Measurements from ENCODE around the gene GTF3C4.

Gene GTF3C4

DNA sequence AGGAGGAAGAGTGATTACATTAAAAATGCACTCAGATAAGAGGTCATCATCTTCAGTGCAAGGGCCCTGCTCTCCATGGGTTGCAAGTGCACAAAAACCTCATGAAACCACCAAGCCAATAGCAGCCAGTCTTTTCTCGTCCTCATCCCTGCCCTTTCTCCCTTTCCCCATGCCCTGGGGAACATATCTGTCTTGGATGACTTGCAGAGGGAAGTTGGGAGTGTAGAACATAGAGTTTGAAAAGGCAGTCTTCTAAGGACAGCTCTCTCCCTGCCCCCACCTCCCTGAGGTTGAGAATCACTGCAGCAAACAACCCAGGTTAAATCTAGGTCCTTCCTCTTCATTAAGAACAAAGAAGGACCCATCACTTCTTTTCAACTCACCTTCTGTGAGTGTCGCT is 22.5 kb upstream of the GTF3C4 start:
- DNase-seq (ENCODE audit: low read depth), result no peak

DNA sequence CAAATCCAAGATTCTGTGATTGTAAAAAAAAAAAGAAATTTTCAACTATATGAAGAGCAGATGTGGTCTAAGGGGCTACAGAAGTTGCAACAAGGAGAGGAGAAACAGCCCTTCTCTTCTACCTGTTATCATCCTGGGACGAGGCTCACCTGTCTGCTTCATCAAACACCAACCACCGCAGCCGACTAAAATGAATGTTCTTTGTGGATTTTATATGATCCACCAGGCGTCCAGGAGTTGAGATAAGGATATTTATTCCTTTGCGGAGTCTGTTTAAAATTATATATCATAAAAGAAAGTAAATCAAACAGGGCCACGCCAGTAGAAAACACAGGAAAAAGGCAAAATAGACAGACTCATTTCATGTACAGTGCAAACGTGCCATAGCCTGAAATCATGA is 22.0 kb upstream of the GTF3C4 start:
- no peak for DNase-seq (ENCODE audit: low read depth)

DNA sequence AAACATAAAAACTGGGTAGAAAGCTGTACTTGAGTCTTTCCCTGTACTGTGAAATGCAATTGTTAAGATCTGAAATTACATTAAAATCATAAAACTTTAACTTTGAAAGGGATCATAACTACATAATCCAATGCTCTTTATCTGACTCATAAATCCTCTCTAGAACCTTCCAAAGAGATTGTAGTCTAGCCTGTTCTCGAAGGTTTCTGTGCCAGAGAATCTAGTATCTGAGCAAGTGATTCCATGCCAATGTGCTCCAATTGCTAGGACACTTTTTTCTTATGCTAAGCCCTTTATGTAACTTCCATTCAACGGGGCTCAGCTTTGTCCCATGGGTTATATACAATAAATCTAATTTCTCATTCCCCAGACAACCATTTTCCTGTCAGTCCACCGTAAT is 21.6 kb upstream of the GTF3C4 start:
- no peak for DNase-seq (ENCODE audit: low read depth)

DNA sequence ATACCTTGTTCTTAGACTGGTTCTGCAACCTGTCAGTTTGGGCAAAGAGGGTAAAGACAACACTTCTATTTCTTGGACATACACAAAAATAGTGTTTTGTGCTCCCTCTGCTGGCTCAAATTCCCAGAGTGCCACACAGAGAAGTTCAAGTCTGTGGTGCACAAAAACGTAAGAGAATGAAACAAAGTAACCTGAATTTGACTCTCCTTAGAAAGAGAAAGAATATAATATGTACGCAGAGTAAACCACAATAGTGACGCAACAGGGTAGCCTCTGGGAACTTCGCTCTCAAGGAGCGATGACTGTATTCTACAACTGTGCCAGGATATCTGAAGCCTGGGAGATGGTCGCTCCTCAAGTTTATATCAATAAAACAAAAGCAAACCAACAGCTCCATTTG is 19.0 kb upstream of the GTF3C4 start:
- no peak for DNase-seq (ENCODE audit: low read depth)

DNA sequence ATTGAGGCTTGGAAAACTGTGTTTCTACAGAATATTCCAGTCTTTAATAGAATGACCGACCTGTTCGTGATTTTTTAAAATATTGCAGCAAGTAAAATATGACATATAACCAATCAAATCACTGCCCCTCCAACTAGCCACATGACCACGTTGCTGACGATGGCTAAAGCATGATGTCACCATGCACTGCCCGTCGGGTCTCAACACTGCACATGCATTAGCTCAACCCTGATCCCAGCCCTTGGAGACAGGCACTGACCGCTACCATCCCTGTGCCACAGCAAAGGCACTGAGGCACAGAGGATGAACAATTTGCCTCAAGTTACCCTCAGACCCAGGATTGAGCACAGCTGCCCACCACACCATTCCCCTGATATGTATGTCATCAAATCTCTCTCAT is 14.0 kb upstream of the GTF3C4 start:
- no peak for DNase-seq (ENCODE audit: low read depth)

DNA sequence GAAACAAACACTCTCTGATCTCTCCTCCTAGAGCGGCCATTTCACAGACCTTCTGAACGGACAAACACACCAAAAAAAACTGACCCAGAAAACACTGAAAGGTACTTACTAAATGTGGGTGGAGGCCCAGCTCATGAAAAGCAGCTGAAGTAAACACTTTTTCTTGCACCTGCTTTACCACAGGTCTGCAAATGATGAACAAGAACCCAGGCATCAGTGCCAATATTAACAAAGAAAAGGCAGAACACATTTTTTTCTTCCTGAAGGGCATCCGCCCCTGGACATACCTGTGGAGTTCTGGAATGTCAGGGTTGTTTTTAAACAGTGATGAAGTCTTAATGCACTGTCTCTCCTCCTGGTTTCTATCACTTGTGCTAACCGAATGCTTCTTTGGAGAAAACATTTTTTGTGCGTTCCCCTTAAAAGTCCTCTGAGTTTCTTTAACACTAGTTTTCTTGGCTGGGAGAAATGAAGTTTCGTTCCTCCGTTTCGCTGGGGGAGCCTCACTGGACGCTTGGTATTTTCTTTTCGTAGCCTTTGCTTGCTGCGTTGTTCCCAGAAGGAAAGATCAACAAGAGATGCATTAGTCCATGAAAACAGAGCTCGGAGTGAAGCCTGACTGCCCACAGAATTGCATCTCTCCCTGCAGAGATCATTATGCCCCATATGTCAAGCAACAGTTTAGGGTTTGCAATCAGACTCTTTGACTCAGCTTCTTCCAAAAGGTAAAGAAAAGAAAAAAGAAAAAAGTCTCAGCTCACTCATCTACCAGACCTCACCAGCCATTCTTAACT is 7.9 kb upstream of the GTF3C4 start:
- DNase-seq (ENCODE audit: low read depth), result no peak

DNA sequence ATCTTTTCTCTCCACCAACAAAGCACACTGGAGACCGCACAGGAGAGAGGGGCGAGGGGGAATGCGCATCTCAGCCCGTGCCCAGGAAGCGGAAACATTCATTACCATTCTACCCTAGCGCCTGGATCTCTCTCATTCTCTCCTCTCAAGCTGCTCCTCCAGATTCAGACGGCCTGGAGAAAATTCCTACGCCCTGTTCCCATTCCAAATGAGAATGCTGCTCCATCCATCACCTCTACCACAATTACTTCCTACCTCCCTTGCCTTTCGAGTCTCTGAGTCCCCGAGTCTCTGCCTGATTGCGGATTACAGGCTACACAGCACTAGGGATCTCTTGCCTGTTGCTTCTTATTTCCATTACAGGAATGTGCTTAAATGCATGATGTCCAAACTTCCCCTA is 7.1 kb upstream of the GTF3C4 start:
- no peak for DNase-seq (ENCODE audit: low read depth)

DNA sequence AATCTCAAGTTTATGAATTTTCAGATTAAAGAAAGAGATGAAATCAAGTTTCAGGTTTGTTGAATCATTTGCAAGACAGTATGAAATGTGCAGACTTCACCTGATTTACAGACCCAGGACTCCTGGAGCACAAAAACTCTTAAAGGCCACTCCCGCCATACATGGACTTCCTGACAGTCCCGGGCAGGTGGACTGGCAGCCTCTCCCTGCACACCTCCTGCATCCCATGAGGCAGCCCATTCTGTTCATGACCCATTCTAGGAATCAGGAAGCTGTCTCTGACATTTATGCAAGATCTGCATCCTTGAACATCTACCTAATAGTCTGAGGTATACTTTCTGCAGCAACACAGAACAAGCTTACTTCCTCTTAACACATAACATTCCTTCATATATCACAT is 6.4 kb upstream of the GTF3C4 start:
- no peak for DNase-seq (ENCODE audit: low read depth)

DNA sequence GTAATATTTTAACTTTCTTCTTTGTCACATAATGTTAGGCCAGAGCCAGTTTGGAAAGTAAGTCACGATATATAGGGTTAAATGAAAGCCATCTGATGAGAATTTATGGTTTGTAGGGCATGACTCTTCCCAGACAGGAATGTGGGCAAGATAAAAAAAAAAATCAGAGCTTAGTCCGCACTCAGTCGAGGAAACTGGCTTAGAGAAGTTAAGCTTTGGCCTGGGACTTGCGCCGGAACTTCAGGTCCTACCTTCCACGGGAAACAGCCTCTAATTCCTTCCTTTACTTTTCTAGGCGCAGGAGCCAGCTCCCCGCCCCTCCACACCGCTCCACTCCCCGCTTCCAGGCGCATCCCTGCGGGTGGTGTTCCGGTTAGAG is 956 bp upstream of the GTF3C4 start:
- no peak for DNase-seq (ENCODE audit: low read depth)

DNA sequence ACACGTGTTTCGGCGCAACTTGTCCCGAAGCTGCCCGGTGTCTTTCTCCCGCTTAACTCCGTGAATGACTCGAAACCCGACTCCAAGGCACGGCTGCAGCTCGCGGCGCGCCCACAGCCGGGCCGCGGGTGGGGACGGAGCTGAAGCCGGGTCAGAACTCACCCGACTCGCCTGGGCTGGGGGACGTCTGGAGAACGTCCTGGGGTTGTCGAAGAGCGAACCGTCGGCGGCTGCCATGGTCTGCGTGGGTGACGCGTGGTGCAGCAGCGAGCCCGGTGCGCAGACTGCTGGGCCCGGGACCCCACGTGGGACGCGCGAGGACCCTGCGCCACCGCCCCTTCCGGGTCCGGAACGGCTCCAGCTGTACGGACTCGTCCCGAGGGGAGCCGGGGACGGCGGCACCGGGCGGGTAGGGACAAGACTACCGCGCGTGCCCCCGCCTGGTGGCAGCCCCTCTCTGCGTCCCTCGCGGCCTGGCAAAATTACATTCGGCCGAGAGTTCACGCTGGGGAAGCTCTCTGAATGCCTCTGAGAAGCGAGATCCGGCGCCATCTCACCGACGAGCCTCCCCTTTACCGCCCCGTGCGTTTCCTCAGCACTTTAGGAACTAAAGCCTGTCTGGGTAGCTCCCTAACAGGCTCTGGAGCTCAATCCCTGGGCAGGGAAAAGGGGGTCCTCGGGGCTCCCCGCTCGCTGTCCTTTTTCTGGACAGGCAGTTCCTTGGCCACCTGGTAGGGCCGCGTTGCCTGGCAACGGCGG is 387 bp upstream of the GTF3C4 start, which contains the start of gene DDX31:
DDX31 (minus strand) TSS at position 286 of the 759 bp plus-strand sequence; CDS start at position 237, 49 bp downstream.
- DNase-seq (ENCODE audit: low read depth), result peak; percentile 81

DNA sequence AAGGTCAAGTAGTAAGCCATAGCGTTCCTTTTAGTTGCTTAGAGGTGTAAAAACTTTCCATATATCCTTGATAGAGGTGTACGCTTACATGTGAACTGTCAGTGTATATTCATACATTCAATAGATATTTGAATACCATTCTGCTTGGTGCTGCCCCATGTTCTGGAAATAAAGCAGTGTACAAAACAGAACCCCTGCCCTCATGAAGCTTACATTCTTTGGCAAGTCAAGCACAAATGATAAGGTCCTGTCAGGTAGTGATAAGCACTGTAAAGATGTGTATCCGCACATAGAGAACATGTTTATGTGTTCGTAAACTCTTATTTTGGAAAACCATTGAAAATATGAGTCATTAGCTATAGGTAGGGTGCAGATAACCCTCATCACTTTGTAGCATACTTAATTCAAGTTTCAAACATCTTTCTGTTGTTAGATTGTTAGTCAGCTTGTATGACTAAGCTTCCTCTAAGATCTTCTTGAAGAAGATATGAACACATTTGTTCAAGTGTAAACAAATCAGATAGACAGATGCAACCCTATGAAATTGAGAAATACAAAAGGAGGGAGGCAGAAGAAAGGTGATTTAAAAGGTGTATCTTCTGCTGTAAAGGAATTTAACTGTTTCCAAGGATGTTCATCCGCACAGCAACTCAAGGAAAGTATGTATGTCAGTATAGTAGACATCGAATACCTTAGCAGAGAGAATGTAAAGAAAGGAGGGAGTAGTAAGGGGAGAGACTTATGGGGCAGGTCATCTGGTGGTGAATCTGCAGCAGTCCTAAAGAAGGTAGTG is 1.6 kb downstream of the GTF3C4 start:
- DNase-seq (ENCODE audit: low read depth), result no peak

DNA sequence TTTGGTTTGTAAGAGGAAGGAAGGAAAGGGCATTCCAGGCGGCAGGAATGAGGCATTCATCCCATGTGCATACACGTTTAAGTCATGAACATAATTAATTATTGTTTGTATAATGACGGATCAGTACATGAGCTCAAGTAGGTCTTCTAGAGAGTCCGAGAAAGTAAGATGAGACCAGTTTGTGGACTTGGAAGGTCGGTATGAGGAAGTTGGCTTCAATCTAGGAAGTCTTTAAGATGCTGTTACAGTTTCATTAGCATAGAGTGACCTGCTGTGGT is 2.1 kb downstream of the GTF3C4 start:
- DNase-seq (ENCODE audit: low read depth), result no peak

DNA sequence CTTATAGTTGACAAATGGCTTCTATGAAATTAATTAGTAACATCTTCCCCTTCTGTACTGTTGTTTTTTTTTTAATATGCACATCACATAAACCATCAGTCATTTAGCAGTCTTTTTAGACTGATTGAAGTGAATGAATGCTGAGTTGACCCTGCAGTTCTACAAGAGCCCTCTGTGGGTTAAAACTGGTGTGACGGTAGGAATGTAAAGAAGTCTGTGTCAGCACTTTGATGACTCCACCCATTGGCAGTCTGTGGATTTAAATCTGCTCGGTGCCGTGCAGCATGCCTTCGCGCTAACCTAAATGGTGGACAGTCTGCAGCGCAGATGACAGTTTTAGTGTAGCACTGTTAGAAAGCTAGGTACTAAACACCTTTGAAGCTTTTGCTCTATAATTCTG is 3.1 kb downstream of the GTF3C4 start:
- DNase-seq (ENCODE audit: low read depth), result no peak

DNA sequence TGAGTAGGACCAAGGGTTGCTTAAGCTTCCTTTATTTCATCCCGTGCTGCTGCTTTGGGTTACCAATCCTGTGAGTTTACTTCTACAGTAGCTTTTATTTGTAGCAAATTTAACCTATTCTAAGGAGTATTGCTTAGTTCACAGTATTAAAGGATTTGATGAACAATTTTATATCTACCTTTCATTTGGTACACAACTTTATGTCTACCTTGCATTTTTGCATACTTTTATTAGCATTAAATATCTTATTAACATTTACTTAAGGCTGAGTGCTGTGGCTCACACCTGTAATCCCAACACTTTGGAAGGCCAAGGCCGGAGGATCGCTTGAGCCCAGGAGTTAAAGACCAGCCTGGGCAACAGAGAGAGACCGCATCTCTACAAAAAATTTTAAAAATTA is 4.2 kb downstream of the GTF3C4 start:
- DNase-seq (ENCODE audit: low read depth), result no peak

DNA sequence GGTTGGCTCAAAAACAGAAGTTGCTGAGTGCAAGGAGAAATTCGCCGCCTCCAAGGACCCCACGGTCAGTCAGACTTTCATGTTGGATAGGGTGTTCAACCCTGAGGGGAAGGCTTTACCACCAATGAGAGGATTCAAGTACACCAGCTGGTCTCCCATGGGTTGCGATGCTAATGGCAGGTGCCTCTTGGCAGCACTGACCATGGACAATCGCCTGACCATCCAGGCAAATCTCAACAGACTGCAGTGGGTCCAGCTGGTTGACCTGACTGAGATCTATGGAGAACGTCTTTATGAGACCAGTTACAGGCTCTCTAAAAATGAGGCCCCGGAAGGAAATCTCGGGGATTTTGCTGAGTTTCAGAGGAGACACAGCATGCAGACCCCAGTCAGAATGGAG is 7.7 kb downstream of the GTF3C4 start:
- no peak for DNase-seq (ENCODE audit: low read depth)

DNA sequence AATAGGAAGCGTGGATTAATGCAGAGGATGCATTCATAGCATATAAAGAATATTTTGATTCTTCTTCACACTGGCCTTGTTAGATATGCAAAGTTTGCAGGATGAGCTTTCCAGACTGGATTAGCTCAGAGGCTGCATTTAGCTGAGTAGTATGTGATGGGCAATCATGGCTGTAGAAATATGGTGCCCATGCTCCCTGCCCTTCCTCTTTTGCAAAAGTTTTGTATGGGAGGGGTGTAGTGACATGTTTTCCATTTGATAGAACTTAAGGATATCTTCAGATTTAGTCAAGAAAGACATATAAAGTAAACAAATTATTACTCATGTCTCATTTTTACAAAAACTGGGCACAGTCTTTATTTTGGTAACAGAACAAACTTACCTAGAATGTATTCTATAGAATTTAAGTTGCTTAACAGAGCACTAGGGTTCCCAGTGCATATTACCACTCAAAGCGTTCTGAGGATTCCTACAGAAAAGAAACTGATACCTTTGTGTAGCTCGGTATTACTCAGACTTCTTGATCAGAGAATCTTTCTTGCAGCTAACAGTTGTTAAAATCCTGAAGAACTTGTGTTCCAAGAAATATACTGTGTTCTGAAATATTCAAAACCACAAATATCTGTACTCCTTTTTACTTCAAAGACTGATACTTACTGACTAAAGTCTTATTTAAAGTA is 9.8 kb downstream of the GTF3C4 start:
- no peak for DNase-seq (ENCODE audit: low read depth)

DNA sequence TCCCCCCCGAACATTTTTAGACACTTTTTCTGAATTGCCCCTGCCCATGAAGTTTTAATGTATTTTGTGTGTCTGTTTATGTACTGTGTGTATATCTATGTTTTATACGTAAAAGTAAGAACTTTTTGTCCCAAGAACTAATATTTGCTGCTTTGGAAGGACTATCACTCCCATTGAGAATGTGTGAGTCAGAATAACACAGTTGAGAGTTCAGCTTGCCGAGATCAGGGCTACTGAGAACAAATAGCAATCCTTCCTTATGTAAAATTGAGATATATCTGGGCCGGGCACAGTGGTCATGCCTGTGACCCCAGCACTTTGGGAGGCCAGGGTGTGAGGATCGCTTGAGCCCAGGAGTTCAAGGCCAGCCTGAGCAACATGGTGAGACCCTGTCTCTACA is 11.3 kb downstream of the GTF3C4 start:
- DNase-seq (ENCODE audit: low read depth), result no peak

DNA sequence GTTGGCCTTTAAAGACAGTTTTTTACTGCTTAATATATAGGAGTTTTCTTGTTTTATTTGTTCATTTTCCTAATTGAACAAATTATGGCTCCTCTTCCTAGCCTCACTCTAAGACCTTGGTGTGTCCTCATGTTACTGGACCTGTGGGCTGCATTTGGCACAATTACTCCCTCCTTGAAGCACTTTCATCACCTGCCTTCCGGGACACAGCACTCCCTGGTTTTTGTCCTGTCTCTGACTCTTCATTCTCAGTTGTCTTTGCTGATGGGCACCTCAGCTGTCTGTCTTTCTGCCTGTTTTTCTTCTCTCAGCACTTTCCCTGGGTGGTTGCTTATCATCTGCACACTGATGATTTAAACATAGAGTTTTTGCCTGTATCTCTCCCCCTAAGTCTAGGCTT is 13.6 kb downstream of the GTF3C4 start:
- DNase-seq (ENCODE audit: low read depth), result no peak

DNA sequence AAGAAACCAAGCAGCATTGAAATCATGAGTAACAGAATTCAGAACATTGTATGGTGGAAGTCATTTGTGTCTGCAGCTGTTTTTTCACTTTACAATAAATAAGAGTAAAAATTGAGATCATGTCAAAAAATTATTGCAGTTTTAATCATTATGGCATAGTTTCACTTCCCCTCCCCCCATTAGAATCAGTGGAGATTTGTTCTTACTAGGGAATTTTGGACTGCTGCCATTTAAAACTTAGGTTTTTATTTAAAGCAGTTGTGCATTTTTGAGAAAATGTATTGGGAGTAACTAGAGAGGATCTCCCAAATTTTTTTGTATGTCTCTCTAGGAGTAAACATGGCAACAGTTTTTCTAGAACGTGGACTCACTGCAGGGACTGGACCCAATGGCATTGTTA is 20.4 kb downstream of the GTF3C4 start:
- DNase-seq (ENCODE audit: low read depth), result no peak

DNA sequence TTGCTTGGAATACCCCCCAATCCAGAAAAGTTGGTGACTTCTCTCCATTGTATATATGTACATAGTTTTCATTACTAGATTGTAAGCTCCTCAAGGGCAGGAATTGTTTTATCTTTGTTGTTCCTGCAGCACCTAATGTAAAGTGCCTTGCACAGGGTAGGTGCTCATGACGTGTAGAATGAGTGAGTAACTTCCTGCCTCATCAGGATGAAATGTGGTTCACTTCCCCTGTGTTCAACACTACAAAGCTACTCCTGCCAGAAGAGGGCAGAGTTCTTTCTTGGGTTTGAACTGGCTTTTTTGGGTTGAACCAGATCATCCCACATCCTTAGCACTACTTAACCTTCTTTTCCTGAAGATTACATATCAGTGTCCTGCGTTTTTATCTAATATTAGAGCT is 23.9 kb downstream of the GTF3C4 start:
- DNase-seq (ENCODE audit: low read depth), result no peak

DNA sequence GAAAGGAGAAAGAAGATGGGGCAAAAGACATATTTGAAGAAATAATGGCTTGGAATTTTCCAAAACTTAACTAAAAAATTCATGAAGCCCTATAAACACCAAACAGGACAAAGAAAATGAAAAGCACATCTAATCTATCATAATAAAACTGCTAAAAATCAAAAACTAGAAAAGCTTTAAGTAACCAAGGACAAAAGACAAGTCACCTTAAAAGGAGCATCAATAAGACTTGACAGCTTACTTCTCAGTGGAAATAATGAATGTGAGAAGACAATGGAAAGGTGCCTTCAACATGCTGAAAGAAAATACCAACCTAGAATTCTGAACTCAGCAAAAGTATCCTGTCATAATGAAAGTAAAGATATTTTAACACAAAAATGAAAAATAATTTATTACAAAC is 27.0 kb downstream of the GTF3C4 start:
- no peak for DNase-seq (ENCODE audit: low read depth)

DNA sequence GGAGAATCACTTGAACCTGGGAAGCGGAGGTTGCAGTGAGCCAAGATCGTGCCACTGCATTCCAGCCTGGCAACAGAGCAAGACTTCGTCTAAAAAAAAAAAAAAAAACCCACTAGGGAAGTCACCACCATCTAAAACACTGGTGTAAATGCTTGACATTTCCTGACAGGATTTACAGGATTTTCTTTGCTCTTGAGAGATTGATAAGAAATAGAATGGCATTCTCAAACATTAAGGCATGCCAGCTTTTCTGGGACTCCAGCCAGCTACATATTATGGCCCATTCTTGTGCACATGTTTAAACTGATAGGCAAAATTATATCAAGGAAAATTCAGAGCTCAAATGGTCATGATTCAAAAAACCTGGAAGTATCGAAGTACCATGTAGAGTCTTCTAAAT is 28.7 kb downstream of the GTF3C4 start:
- no peak for DNase-seq (ENCODE audit: low read depth)

DNA sequence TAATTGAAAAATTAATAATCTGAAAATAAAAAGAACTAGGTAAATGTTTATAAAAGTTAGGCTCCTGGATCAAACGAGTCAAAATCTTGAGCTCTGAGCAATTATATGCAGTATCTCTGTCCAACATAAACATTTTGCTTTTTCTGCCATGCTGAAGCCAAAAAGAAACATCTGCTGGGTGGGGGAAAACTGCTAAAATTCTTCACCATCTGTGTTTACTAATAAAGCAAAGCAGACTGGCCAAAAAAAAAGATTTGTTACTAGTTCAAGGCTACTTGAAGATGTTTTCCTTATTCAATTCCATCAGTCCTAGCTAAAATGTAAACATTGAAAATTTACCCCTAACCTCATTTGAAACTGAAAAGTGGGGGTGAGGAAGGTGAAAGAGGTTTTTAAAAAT is 29.7 kb downstream of the GTF3C4 start:
- DNase-seq (ENCODE audit: low read depth), result no peak

Data from stimulated activated CD8-positive, alpha-beta memory T cell treated with anti-CD3 and anti-CD28 coated beads, Interleukin-4, amount 100 ng/mL, for 24 hours (primary cell).